SU-DHL-6 (cell line): ENCODE data around the gene CMPK2.

Experiments used
- H2AFZ ChIP-seq: fragments of 200-600 bp; sonication (generic); 2 replicates; pipeline ENCODE4 v1.6.1; 2014; ENCODE audit warnings: low read depth, mild to moderate bottlenecking, moderate library complexity, mixed read lengths, antibody characterized with exemption, low read length; ENCODE audit not compliant: severe bottlenecking
- H3F3A ChIP-seq: fragments of 200-600 bp; shearing (Covaris generic); 2 replicates; pipeline ENCODE4 v1.6.0; 2016; ENCODE audit warnings: antibody characterized with exemption, mild to moderate bottlenecking; ENCODE audit not compliant: insufficient read depth
- H3K27ac ChIP-seq: fragments of 200-600 bp; sonication (generic); 2 replicates; pipeline ENCODE4 v1.5.1; 2016; ENCODE audit warnings: low read depth, mild to moderate bottlenecking, low read length, moderate library complexity, mixed read lengths
- H3K27me3 ChIP-seq: fragments of 200-600 bp; sonication (generic), shearing (Covaris generic); 2 replicates; pipeline ENCODE4 v1.6.0; 2014; ENCODE audit warnings: mild to moderate bottlenecking, low read length
- H3K36me3 ChIP-seq: fragments of 200-600 bp; sonication (generic); 2 replicates; pipeline ENCODE4 v1.6.1; 2014; ENCODE audit warnings: mild to moderate bottlenecking, low read length, mixed read lengths
- H3K4me2 ChIP-seq: fragments of 300-600, 200-600 bp; shearing (Covaris generic), sonication (generic); 2 replicates; pipeline ENCODE4 v1.6.0; 2014; ENCODE audit warnings: low read length, low read depth, mild to moderate bottlenecking; ENCODE audit not compliant: poor library complexity, severe bottlenecking
- H3K4me3 ChIP-seq: fragments of 200-600 bp; sonication (generic); 2 replicates; pipeline ENCODE4 v1.5.1; 2014; ENCODE audit warnings: antibody characterized with exemption, low read length, mild to moderate bottlenecking, mixed read lengths; ENCODE audit not compliant: insufficient read depth, poor library complexity, severe bottlenecking
- H3K79me2 ChIP-seq: fragments of 200-600 bp; sonication (generic); 2 replicates; pipeline ENCODE4 v1.6.1; 2014; ENCODE audit warnings: mild to moderate bottlenecking, low read length, moderate library complexity; ENCODE audit not compliant: insufficient read depth
- H3K9ac ChIP-seq: fragments of 200-600 bp; sonication (generic); 2 replicates; pipeline ENCODE4 v1.7.0; 2014; ENCODE audit warnings: mild to moderate bottlenecking, low read length
- H3K9me2 ChIP-seq: fragments of 200-600 bp; sonication (generic); replicated peaks from 2 replicates; pipeline ENCODE4 v1.6.1; 2014; ENCODE audit warnings: low read length; ENCODE audit not compliant: insufficient read depth
- H3K9me3 ChIP-seq: fragments of 200-600 bp; sonication (generic); 2 replicates; pipeline ENCODE4 v1.6.1; 2014; ENCODE audit warnings: low read length, mixed read lengths; ENCODE audit not compliant: insufficient read depth
- H4K20me1 ChIP-seq: fragments of 200-600 bp; sonication (generic); 2 replicates; pipeline ENCODE4 v1.6.1; 2014; ENCODE audit warnings: low read depth, mild to moderate bottlenecking, antibody characterized with exemption, low read length, moderate library complexity, mixed read lengths
- CTCF ChIP-seq: fragments of 200-600 bp; sonication (generic); IDR thresholded peaks from one replicate; pipeline ENCODE4 v1.5.1; 2017; ENCODE audit warnings: antibody characterized with exemption, mild to moderate bottlenecking, low read length, moderate library complexity; ENCODE audit not compliant: insufficient read depth, poor library complexity, severe bottlenecking
- EZH2phosphoT487 ChIP-seq: fragments of 200-600 bp; sonication (generic), shearing (Covaris generic); conservative IDR thresholded peaks from 2 replicates; pipeline ENCODE4 v1.6.1; 2018; ENCODE audit warnings: mild to moderate bottlenecking, antibody characterized with exemption, low read length, moderate library complexity, mixed read lengths

The CMPK2 gene

GRCh38 chr2:6877402-6878304 is 11.9 kb upstream of the CMPK2 start, which contains the start of gene RSAD2:
RSAD2 (plus strand) TSS chr2:6877777; CDS start chr2:6877801, 24 bp downstream.
- no peaks in the 10 kb centered on the region for H3K9me2 ChIP-seq
- peak within 1 kb of the TSS; percentile 37 for H3K4me2 ChIP-seq
- H3K4me3 ChIP-seq = no peak within 1 kb of the TSS

GRCh38 chr2:6876309-6876708 is 10.6 kb upstream of the CMPK2 start:
- H3K36me3 ChIP-seq = no peaks in the 10 kb centered on the region; the same call in 1 of the 2 replicates
- H3K9me3 ChIP-seq = no peaks in the 10 kb centered on the region
- no peak overlapping the region for H3K4me3 ChIP-seq
- no peak overlapping the region for H2AFZ ChIP-seq
- H3K27me3 ChIP-seq = no peaks in the 10 kb centered on the region; the same call in 1 of the 2 replicates
- no peaks in the 10 kb centered on the region for H4K20me1 ChIP-seq
- no peaks in the 10 kb centered on the region for H3K79me2 ChIP-seq
- H3K4me2 ChIP-seq = no peak overlapping the region
- no peak overlapping the region for H3K9ac ChIP-seq
- TF ChIP-seq CTCF = no peak
- no peak for TF ChIP-seq EZH2phosphoT487
- no peak overlapping the region for H3K27ac ChIP-seq
- 0 out of 2 replicates have a peak, but pooled peaks cover 3% of the 10 kb centered on the region for H3F3A ChIP-seq
- no peaks in the 10 kb centered on the region for H3K9me2 ChIP-seq

More at GRCh38 chr2:6877402-6878304, 11.9 kb upstream of the CMPK2 start, which contains the start of gene RSAD2:
- no peak within 1 kb of the TSS for H3K9ac ChIP-seq
- H3K79me2 ChIP-seq = no peaks in the 10 kb centered on the region
- no peak within 1 kb of the TSS for H3K27ac ChIP-seq
- no peak within 1 kb of the TSS for H2AFZ ChIP-seq
- H3F3A ChIP-seq = no peaks in the 10 kb centered on the region
- no peaks in the 10 kb centered on the region for H3K9me3 ChIP-seq
- no peaks in the 10 kb centered on the region for H4K20me1 ChIP-seq
- H3K36me3 ChIP-seq = no peaks in the 10 kb centered on the region; the same call in 1 of the 2 replicates
- TF ChIP-seq CTCF (no peak), EZH2phosphoT487 (no peak)
- H3K27me3 ChIP-seq = no peaks in the 10 kb centered on the region; the same call in 1 of the 2 replicates

- TF ChIP-seq CTCF (no peak), EZH2phosphoT487 (no peak)
- H3K9me3 ChIP-seq = no peaks in the 10 kb centered on the region
- no peaks in the 10 kb centered on the region for H4K20me1 ChIP-seq
- H3K27ac ChIP-seq = no peak overlapping the region
- no peaks in the 10 kb centered on the region for H3K9me2 ChIP-seq
- no peak overlapping the region for H3K4me2 ChIP-seq
- H3K79me2 ChIP-seq = no peaks in the 10 kb centered on the region
- H3K9ac ChIP-seq = no peak overlapping the region
- no peak overlapping the region for H2AFZ ChIP-seq
- H3K4me3 ChIP-seq = no peak overlapping the region
- 0 out of 2 replicates have a peak, but pooled peaks cover 3% of the 10 kb centered on the region for H3F3A ChIP-seq
- H3K27me3 ChIP-seq = no peaks in the 10 kb centered on the region; the same call in 1 of the 2 replicates
- H3K36me3 ChIP-seq = no peaks in the 10 kb centered on the region; the same call in 1 of the 2 replicates
These were observed 8.3 kb upstream of the CMPK2 start for GRCh38 chr2:6874032-6874431.
